GM18951 (cell line): Measurements from ENCODE around the gene GALNT18.

Experiments used
- POLR2A ChIP-seq: IDR thresholded peaks from 4 replicates; pipeline ENCODE4 v1.6.1; 2011; ENCODE audit warnings: mild to moderate bottlenecking; ENCODE audit not compliant: insufficient read length, insufficient read depth; ENCODE audit errors: extremely low read depth
- in situ Hi-C: fragments of 300-500 bp; cut with MboI; formaldehyde crosslinking; loops from one replicate; pipeline ENCODE4 v1.12.0; 2022; ENCODE audit warnings: low sequenced_read_pairs, mixed read lengths, inconsistent platforms; ENCODE audit not compliant: unreplicated experiment

The GALNT18 gene

DNA sequence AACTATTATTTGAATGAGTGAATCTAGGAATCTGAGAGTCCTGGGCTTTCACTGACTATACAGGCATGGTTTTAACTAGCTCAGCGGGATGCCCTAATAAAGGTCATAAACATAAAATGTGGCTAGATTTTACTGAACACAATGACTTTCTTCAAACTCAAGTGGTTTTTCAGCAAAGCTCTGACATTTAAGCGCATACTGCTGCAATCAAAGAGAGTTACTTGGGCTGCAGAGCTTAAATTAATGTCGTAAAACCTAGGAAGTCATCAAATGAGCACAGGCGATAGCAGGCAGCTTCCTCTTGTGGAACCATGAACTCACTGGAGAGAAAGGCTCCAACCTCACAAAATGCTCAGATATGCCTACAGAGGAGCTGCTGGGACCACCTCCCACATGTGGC, 275.5 kb downstream of the GALNT18 start:
- no peak for TF ChIP-seq POLR2A

GRCh38 chr11:11345099-11345498, 276.7 kb downstream of the GALNT18 start:
- TF ChIP-seq POLR2A = no peak
- in situ Hi-C loops = no loop called here

More for the DNA sequence above, 275.5 kb downstream of the GALNT18 start:
- in situ Hi-C loops = no loop called here

DNA sequence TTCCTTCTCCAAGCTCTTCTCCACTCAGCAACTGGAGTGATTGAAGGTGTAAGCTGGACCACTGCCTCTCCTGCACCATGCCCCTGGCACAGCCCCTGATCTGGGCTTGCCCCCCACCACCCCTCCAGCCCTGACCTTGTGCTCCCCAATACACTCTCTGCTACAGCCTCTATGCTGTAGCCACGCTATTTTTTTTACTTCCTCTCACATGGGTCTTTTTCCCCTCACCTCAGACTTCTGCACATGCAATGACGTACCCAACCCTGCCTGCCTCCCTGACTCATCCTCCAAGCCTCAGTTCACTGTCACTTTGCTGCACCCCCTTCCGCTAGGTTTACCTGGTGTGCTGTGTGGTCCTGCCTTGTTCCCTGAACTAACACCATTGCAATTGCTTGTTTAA, 277.8 kb downstream of the GALNT18 start:
- in situ Hi-C loops = no loop called here

DNA sequence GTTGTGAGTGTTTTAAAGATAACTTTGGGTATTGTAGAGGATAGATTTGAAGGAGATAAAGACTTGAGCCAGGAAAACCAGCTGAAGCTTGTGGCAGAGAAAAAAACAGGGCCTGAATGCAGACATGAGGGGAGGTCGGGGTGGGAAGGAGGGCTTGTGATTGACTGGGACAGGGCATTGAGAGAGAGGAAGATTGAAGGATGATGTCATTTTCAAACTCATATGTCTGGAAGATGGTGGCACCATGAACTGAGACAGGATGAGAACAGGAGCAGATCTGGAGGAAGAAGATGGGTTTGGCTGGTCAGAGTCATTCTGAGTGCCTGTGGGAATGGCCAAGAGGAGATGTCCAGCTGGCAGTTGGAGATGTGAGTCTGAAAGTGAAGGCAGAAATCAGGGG, 283.5 kb downstream of the GALNT18 start:
- no peak for TF ChIP-seq POLR2A
- in situ Hi-C loops = no loop called here

More for the DNA sequence above, 277.8 kb downstream of the GALNT18 start:
- no peak for TF ChIP-seq POLR2A

GRCh38 chr11:11336664-11337063, 285.1 kb downstream of the GALNT18 start:
- in situ Hi-C loops = no loop called here
- TF ChIP-seq POLR2A = no peak

- TF ChIP-seq POLR2A = no peak
- in situ Hi-C loops = no loop called here
Measured at GRCh38 chr11:11335043-11335442, 286.8 kb downstream of the GALNT18 start.

- in situ Hi-C loops = no loop called here
- TF ChIP-seq POLR2A = no peak
Measured at GRCh38 chr11:11334607-11335006, 287.2 kb downstream of the GALNT18 start.

- no peak for TF ChIP-seq POLR2A
- in situ Hi-C loops = no loop called here
Measured at GRCh38 chr11:11332141-11332710, 289.6 kb downstream of the GALNT18 start.

DNA sequence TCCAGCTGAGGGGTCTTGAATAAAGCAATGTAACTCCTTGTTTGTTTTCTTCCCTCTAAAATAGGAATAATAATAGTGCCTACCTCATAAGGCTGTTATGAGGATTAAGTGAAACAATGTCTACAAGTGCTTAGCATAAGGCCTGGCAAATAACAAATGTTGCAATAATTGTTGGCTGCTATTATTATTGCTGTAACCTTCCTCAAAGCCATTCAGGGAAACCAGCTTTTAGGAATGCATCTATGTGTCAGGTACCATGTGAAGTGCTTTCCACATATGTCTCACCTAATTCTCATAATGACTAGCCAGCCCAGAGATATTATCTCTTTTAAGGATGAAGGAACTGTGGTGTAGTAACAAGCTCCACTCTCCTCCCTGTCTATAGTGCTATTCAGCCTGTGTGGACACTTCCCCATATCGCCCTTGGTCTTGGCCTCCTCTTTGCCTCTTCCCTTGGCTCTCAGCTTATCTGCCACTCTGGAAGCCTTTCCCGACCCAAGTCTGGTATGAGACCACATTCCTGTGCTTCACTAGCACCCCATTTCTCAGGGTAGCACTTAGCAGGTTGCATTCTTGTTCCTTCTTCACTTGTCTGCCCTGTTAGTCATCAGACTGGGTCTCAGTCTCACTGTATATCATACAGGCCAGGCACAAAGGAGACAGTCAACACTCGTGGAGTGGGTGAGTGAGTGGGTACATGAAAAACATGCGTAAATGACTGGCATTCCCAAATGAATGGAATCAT, 292.6 kb downstream of the GALNT18 start:
- TF ChIP-seq POLR2A = no peak
- in situ Hi-C loops = no loop called here

DNA sequence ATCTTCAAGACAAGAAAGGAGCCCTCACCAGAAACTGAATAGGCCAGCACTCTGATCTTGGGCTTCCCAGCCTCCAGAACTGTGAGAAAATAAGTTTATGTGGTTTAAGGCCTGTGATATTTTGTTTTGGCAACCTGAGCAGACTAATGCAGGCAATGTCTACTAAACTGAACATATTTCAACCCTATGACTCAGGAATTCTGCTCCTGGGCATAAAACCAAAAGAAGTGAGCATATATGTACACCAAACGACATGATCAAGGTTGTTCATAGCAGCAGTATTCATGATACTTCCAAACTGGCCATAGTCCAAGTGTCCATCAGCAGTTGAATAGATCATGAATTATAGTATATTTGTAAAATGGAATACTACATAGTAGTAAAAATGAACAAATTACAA, 297.7 kb downstream of the GALNT18 start:
- TF ChIP-seq POLR2A = no peak
- in situ Hi-C loops = no loop called here

DNA sequence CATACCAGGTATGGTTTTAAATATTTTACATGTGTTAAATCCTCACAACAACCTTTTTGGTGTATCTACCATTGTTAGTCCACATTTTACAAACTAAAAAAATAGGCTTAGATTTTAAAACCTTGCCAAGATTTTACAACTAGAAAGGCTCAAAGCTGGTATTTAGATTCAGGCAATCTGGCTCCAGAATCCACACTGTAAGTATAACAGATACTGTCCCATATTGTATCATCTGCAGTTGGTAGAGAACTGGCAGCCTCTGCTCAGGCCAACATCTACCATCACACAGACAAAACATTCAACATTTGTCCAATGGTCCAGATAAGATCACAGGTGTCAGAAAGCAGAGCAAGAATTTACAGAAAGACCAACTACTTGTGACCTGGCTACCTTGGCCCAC, 299.7 kb downstream of the GALNT18 start:
- in situ Hi-C loops = no loop called here
- no peak for TF ChIP-seq POLR2A

DNA sequence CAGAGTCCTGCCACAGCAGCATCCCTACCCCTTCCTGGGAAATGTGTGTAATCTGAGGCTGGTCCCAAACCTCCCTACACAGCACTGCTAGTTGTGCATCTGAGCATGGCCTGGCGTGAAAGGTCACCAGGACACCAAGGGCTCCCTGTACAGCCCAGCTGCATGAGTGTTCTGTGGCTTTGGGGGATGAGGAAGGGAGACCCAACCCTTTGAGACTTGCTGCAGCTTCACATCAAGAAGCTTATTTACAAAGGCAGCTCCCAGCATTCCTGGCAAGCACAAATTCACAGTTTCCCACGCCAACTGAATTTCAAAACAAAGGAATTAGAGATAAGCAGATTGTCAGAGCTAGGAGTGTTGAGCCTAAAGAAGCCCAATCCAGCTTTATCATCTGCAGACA, 301.0 kb downstream of the GALNT18 start:
- no peak for TF ChIP-seq POLR2A
- in situ Hi-C loops = no loop called here

DNA sequence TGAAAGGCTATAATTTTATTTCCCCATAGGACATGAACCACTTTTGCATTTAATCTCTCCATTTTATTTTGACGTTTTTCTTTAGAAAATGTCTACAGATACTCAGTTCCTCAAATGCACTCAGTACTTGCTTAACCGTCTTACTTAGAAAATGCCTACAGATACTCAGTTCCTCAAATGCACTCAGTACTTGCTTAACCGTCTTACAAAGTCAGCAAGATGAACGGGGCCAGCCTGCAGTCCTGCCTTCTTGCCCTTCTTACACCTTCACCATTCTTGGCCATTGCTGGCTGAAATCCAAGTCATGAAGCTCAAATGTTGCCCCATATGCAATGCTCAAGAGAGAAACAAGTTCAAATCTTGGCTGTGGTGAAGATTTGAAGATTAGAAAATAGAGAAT, 302.8 kb downstream of the GALNT18 start:
- no peak for TF ChIP-seq POLR2A
- in situ Hi-C loops = no loop called here

GRCh38 chr11:11318461-11318860, 303.3 kb downstream of the GALNT18 start:
- in situ Hi-C loops = no loop called here
- TF ChIP-seq POLR2A = no peak

DNA sequence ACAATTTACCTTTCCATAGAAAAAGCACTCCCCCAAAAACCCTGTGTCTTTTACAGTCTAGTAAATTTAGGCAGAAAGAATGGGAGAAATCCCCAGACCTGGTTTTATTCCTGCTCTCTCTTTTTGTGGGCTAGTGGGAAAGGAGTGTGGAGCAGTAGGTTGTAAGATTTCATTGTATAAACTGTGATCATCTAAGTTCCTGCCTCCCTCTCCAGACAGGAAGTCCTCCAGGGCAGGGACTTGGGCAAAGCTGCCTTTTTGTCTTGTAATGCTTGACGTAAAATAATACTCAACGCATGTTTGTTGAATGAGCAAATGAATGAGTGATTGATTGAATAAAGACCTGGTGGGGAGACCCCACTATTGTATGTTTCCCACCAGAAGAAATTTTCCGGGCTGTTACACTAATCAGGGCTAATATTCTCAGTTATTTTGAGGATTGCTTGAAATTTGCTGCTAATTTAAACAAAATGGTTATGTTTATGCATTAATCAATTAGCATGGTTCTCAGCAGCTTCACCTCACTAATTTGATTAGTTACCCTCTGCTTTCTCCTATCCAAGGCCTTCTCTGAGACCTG, 305.1 kb downstream of the GALNT18 start:
- TF ChIP-seq POLR2A = no peak
- in situ Hi-C loops = no loop called here
